Stimulated activated CD4-positive, alpha-beta T cell treated with anti-CD3 and anti-CD28 coated beads, Interleukin-12 subunit alpha, Interleukin-12 subunit beta, amount 100 ng/mL, for 4 hours (primary cell): ENCODE results near the gene FUZ.

ENCODE experiments used
- DNase-seq: peaks from one replicate; pipeline ENCODE4 v3.0.0-alpha.2; 2020

FUZ gene, protein sequence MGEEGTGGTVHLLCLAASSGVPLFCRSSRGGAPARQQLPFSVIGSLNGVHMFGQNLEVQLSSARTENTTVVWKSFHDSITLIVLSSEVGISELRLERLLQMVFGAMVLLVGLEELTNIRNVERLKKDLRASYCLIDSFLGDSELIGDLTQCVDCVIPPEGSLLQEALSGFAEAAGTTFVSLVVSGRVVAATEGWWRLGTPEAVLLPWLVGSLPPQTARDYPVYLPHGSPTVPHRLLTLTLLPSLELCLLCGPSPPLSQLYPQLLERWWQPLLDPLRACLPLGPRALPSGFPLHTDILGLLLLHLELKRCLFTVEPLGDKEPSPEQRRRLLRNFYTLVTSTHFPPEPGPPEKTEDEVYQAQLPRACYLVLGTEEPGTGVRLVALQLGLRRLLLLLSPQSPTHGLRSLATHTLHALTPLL

GRCh38 chr19:49812997-49813861, at the start of gene FUZ:
Gene FUZ, minus strand, starts transcription at chr19:49813292. Its CDS starts 186 bp downstream, at chr19:49813106.
- DNase-seq, result peak; percentile 80

- no peak for DNase-seq
Observed at GRCh38 chr19:49862391-49863253, 49.5 kb upstream of the FUZ start.

GRCh38 chr19:49861541-49862378, 48.7 kb upstream of the FUZ start:
- DNase-seq, result no peak

- no peak for DNase-seq
Observed at GRCh38 chr19:49861107-49861506, 48.0 kb upstream of the FUZ start.

DNA sequence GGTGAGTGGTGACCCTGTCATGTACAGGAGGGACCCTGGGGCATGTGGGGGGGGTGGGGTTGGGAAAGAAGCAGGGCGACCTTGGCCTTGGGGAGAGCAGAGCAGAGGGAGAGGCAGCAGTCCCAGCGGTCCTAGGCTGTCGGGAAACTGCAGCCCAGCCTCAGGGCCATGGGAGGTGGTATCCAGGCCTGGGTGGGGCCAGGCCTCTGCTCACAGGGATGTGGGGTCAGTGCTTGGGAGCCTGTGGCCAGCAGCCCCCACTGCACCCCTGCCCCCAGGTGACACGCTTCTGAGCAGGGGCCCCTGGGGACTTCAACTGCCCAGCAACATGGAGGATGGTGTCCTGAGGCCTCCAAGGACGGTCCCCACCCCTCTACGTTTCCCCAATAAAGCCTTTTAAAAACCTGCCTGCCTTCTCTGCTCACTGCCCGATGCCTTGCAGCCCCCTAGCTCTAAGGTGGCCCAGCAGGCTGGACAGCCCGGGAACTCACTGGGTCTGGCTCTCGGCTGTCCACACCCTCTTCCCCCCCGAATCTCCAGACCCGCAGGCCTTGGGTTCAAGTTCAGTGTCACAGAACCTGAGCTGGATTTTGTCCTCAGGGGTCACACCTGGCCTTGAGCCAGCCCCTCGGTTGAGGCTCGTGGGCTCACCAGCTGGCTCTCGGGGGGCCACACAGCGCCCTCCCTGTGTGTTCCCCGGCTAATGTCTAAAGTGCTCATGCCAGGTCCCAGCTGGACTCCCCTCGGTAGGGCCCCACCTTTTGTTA, 47.4 kb upstream of the FUZ start:
- DNase-seq, result no peak

DNA sequence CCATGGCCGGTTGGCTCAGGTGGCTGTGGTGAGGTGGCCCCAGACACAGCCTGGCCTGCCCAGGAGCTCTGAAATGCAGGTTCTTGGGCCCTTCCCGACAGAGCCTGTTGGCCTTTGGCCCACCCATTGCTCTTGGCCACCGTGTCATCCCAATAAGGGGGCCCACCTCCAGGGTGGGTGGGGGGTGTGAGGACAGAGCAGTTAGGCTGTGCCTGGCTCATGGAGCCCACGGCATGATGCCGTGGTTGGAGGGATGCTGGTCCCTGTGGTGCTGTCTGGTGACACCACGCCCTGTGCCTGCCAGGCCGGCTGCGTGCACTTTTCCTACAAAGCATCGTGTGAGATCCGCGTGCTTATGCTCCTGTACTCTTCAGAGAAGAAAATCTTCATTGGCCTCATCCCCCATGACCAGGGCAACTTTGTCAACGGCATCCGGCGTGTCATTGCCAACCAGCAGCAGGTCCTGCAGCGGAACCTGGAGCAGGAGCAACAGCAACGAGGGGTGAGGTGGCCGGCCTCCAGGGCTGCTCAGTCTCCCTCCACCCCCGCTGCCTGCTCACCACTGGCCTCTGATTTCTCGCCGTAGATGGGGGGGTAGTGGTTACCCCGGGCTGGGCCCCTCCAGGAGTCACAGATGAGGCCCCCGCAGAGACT, 46.7 kb upstream of the FUZ start:
- no peak for DNase-seq

DNA sequence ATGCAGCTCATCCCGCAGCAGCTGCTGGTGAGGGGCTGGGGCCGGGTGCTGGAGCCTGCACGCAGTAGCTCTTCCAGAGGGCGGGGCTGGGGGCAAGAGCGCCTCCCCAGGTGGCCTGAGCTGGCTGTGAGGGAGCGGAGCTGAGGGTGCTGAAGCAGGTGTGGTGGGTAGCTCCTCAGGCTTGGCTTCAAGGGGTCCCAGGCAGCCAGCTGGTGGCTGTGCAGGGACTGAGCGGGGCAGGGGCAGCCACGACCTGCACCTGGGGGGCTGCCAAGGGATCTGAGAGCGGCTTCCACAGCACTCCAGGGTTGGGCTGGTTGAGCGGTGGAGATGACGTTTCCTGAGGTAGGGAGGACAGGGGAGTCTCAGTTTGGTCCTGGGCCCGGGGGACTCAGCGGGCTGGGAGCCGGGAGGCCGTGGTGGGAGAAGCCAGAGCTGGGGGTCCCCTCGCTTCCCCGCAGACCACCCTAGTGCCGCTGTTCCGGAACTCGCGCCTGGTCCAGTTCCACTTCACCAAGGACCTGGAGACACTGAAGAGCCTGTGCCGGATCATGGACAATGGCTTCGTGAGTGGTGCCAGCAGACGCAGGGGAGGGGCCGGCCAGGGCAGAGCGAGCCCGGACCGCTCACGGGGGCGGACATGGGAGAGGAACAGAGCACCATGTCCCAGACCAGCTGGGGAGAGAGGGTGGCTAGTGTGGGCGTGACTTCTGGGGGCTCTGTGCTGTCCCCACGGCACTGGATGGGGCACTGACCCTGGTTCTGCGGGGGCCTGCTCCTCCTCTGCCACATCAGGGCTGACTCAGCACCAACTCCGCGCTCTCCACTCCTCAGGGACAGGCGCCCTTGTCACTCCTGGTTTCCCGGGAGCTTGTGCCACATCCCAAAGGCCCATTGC, 45.2 kb upstream of the FUZ start:
- DNase-seq, result no peak

DNA sequence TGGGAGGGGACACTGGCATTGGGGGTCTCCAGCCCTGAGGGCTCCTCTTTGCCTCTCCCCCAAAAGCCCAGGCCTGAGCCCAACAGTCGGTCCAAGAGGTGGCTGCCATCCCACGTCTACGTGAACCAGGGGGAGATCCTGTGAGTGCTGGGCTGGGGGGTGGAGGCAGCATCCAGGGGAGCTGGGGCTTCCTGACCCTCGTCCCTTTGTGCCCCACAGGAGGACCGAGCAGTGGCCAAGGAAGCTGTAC, 44.7 kb upstream of the FUZ start:
- no peak for DNase-seq

GRCh38 chr19:49857061-49857837, 44.2 kb upstream of the FUZ start:
- no peak for DNase-seq

DNA sequence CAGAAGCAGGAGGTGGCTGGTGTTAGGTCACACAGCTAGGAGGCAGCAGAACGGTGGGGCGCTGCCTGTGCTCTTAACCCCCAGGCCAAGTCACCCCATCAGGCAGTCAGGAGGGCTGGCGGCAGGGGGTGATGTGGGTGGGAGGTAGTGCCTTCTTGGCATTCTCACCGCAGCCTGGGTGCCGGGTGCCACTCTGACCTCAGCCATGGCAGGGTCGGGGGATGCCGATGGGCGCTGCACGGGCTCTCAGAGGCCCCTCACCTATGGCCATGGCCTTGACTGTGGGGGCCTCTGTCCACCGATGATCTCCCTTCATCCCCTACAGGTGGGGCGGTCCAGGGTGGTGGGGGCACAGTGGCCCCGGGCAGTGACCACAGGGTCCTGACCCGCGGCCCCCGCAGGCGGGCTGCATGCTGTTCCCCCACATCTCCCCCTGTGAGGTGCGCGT, 43.5 kb upstream of the FUZ start:
- no peak for DNase-seq

DNA sequence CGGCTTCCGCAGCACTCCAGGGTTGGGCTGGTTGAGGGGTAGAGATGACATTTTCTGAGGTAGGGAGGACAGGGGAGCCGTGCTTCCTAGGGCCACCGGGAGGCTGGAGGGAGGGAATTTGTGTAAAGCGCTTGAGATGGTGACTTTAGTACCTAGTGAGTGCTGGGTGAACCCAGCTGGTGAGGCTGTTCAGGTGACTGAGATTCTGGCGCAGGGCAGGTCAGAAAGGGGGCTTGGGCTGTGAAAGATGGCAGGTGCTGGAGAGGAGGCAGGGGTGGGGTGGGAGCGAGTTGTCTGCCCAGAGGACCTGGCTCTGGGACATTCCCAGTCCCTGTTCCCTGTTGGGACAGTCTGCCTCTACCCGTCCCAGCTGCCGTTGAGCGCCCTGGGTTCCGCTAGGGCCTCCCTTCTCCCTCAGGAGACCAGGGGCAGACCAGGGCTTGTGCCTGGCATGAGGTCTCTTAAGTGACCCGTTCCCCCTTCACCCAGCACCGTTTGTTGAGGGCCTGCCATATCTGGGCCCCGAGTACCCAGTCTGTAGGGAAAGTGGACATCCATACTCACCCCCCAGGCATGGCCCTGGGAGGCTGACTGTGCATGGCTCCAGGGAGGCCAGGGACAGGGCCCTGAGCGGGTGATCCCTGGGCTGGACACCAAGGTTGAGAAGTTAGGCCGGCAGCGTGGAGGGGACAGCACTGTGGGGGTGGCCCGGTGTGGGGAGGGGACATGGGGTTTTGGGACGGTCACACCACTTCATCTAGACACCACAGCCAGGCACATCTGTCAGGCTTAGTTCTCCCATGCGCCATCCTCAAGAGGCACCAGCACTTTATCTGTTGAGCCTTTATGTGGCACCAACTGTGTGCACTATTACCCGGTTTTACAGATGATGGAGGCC, 42.8 kb upstream of the FUZ start:
- no peak for DNase-seq

- DNase-seq, result no peak
Observed at GRCh38 chr19:49855277-49855675, 42.2 kb upstream of the FUZ start.

GRCh38 chr19:49854378-49855263, 41.5 kb upstream of the FUZ start:
- no peak for DNase-seq

DNA sequence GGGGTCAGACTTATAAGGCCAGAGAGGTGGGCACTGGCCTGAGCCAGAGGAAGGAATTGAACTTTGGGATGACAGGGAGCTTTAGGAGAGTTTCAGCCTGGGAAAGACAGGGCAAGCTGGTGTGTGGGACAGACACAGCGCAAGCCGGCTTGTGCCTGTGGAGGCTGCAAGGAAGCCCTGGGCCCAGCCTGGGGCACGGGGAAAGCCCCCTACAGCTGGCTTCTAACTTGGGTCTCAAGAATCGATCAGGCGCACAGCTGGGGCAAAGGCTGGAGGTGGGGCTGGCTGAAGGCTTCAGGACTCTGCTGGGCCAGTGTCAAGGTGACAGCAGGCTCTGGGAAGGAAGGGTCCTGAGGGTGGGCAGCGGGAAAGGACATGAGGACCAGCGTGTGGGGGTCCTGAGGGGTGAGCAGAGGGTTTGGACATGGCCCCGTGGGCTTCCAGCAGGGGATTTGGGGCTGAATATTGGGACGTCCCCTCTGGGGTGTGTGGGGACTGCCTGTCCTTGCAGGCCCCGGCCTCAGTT, 40.8 kb upstream of the FUZ start:
- DNase-seq, result no peak

DNA sequence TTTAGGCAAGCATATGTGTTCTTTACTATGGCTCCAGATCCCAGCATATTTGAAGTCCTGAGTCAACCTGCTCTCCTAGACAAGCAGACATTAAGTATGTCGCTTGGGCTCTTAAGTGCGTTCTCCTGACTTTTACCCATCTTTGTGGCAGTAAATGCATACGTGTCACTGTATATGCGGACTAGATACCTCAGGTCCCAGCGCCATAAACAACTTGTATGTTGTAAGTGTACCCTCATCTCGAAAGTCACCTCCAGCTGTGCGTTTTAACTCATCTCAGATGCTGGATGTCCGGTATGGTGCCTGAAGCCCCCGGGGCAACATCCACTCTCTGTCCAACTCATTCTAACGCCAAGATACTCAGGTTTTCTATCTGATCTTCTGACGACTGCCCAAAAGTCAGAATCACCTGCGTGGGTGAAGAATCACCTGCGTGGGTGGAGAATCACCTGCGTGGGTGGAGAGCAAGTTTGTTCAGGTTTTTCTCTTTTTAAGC, 39.6 kb upstream of the FUZ start:
- no peak for DNase-seq
